Endometrial microvascular endothelial cells (primary cell): ENCODE results near the gene LACTB. TPM values are rescaled to one million over a fixed set of nuclear protein-coding genes. Genes with fewer than 3 reads are reported as not detected.
"Not testable (repeated sequence)": the region's sequence is repeated elsewhere in the genome, so short reads cannot be mapped to it uniquely, and the experiment has no call there.

ENCODE experiments used
- in situ Hi-C: cut with HindIII; loops from 2 replicates; pipeline ENCODE4 v1.10.0; 2017; ENCODE audit warnings: low sequenced_read_pairs, low pct_unique_long_range_greater_than_20kb; ENCODE audit errors: inconsistent ontology term
- total RNA-seq: library from RNA; depleted of rRNA; stranded (reverse); fragments of >200 nt; gene quantifications from one replicate; pipeline ENCODE4 v1.2.3, GENCODE V29; 2015; ENCODE audit errors: inconsistent ontology term

Gene LACTB
- total RNA-seq, 1 donor from 2014 or later = 21.1 TPM

- in situ Hi-C loops = no loop called here
Observed at GRCh38 chr15:63088533-63089245, 33.0 kb upstream of the LACTB start.

GRCh38 chr15:63089260-63090043, 32.2 kb upstream of the LACTB start:
- in situ Hi-C loops = no loop called here

GRCh38 chr15:63090472-63090871, 31.2 kb upstream of the LACTB start:
- in situ Hi-C loops = no loop called here

GRCh38 chr15:63090887-63091286, 30.8 kb upstream of the LACTB start:
- in situ Hi-C loops = no loop called here

- in situ Hi-C loops = no loop called here
Observed at GRCh38 chr15:63091679-63092446, 29.8 kb upstream of the LACTB start.

GRCh38 chr15:63093486-63094205, 28.0 kb upstream of the LACTB start:
- in situ Hi-C loops = no loop called here

GRCh38 chr15:63094495-63094931, 27.1 kb upstream of the LACTB start:
- in situ Hi-C loops = no loop called here

- in situ Hi-C loops = no loop called here
Observed at GRCh38 chr15:63096178-63096577, 25.5 kb upstream of the LACTB start.

- in situ Hi-C loops = not testable (repeated sequence)
Observed at GRCh38 chr15:63098901-63099300, 22.8 kb upstream of the LACTB start.

- in situ Hi-C loops = not testable (repeated sequence)
Observed at GRCh38 chr15:63099581-63099980, 22.1 kb upstream of the LACTB start.

GRCh38 chr15:63103416-63103815, 18.2 kb upstream of the LACTB start:
- in situ Hi-C loops = no loop called here

- in situ Hi-C loops = no loop called here
Observed at GRCh38 chr15:63104727-63105126, 16.9 kb upstream of the LACTB start.

- in situ Hi-C loops = not testable (repeated sequence)
Observed at GRCh38 chr15:63105354-63105753, 16.3 kb upstream of the LACTB start.

GRCh38 chr15:63107895-63108546, 13.6 kb upstream of the LACTB start:
- in situ Hi-C loops = no loop called here

- in situ Hi-C loops = no loop called here
Observed at GRCh38 chr15:63109498-63109897, 12.2 kb upstream of the LACTB start.

GRCh38 chr15:63109920-63110319, 11.7 kb upstream of the LACTB start:
- in situ Hi-C loops = no loop called here

GRCh38 chr15:63110428-63111026, 11.1 kb upstream of the LACTB start:
- in situ Hi-C loops = no loop called here

- in situ Hi-C loops = no loop called here
Observed at GRCh38 chr15:63111481-63111880, 10.2 kb upstream of the LACTB start.
